Measurements from ENCODE around the gene ANXA5.
"Not testable (repeated sequence)": the region's sequence is repeated elsewhere in the genome, so short reads cannot be mapped to it uniquely, and the experiment has no call there.

ANXA5 gene

DNA sequence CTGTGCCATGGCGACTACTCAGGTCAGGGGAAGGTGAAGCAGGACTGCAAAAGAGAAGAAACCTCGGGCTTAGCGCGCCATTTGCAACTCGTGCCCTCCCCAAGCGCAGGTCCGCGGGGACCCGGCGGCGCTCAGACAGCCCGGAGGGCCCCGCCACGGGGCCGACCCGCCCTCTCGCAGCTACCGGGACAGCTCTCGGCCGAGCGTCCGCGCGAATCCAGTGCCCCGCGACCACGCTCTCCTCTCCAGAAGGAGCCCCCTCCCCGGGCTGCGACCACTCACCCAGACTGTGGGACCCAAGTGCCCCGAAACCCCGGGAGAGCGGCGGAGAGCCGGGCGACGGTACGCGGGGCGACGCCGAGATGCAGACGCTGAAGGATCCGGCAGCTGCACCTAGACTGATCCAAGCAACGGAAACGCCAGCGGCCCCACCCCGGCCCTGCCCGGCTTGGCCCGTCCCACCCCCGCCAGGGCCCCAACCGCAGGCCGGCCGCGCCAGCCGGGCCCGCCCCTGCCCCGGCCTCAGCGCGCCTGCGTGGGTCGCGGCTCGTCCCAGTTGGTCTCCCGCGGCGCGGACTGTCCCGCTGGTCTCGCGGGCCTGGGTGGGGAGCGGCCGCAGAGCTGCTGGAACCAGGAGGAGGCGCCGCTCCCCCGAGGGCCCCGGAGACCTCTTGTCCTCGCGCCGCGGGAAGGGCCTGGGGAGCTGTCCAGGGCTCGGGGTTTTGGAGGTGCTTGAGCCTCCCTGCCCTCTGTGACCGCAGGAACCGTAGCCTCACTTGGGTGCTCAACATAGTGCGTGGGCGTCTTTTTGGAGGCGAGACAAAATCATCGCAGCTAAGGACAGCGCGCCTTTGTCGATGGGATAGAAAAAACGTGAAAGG, at the start of gene ANXA5:
Gene ANXA5 (minus strand): TSS at position 400 of the 881 bp plus-strand sequence. CDS start 391 bp downstream, at position 9.
- no peak for DNase-seq

DNA sequence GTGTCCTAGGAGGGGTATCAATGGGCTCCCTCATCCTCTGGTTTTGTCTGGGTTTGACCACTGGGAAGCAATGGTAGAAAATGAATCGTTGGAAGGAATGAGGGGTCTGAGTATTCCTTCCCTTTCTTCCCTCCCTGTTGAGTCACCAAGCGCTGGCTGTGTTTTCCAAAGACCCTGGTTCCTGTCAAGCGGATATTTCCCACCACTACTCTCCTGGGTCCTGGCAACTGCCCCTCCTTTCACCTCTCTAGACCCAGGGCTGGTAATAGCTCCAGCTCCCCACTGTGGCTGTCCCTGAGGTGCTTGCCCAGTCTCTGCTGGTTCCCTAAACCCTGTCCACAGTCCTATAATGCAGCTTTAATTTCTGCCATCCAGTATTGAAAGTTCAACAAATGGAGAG, 46.0 kb upstream of the ANXA5 start:
- no peak for DNase-seq

DNA sequence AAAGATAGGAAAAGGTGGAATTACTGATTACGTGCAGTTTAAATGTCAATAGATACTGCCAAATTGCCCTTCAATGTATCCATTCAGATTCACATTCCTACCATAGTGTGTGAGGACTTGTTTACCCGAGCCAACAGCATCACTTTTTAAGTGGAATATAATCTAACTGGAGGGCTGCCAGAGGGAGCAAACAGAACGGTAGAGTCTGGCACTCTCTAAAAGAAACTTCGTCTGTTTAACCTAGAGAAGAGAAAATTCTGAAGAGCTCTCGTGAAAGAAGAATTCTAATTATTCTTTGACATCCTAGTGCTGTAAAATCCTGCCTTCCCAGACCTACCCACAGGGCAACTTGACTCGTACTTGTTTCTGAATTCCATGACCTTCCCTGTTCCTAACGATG, 45.0 kb upstream of the ANXA5 start:
- no peak for DNase-seq

DNA sequence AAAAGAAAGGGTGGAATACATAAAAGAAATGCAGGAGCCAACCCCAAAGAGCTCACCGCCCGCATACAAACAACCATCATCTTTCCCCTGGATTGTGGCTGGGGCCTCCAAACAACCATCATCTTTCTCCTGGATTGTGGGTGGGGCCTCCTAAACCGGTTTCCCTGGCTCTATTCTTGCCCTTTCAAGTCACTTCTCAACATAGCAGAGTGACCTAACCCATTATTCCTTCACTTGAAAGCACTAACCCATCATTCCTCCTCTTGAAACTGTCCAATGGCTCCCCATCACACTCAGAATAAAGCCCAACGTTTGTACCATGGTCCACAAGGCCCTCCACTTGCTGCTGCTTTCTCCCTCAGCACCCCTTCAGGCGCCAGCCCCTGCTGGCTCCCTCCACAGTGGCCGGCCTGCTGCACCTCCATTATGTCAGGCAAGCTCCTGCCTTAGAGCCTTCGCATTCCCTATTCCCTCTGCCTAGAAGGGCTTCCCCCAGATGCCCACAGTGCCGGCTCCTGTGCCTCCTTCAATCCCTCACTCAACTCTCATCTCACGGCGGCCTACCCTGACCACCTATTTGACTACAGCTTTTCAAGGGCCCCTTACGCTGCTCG, 44.1 kb upstream of the ANXA5 start:
- no peak for DNase-seq

DNA sequence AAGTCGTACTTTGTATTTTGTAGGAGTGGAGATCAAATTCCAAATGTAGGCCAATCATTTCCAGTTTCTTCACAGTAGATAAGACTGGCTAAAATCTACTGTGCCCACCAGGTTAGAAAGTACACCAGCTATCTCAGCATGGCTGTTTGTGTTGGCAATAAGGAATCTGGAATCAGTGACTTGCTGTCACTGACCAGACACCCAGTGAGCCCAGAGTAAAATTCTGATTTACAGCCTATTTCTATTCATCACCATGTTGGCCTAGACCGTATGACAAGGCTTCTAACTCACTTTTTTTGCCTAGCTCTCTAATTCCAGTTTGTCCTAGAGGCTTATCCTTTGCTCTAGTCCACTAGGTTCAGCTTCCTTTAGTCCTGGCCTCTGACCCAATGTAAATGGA, 42.8 kb upstream of the ANXA5 start:
- DNase-seq: no peak

DNA sequence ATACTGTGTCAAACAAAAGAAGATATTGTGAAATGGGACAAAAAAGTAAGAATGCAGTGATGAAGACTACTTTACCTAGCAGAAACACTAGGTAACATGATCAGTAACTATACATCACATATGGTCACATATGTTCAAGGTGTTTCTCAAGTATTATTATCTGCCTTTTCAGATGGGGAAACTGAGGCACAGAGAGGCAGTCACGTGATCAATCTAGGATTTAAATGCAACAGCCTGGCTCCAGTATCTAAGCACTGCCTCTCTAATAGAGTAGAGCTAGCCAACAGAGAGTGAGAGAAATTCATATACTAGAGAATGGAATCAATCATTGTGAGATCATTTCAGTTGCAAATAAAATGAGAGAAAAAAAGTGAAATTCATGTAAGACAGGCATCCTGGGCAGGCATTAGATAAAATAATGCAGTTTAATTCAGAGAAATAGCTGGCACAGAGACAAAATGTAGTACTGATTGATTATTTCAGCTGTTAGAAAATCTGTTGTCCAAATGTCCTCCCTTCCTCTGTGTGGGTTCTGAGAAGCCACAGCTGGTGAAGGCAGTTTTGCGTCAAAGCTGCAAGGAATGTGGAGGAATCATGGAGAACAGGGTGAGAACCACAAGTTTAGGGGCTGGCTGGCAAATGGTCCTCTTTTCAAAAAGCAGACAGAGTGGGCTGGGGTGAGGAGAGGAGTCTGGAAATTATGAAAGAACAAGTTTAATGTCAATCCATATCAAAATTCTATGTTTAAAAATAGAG, 42.2 kb upstream of the ANXA5 start:
- no peak for DNase-seq

DNA sequence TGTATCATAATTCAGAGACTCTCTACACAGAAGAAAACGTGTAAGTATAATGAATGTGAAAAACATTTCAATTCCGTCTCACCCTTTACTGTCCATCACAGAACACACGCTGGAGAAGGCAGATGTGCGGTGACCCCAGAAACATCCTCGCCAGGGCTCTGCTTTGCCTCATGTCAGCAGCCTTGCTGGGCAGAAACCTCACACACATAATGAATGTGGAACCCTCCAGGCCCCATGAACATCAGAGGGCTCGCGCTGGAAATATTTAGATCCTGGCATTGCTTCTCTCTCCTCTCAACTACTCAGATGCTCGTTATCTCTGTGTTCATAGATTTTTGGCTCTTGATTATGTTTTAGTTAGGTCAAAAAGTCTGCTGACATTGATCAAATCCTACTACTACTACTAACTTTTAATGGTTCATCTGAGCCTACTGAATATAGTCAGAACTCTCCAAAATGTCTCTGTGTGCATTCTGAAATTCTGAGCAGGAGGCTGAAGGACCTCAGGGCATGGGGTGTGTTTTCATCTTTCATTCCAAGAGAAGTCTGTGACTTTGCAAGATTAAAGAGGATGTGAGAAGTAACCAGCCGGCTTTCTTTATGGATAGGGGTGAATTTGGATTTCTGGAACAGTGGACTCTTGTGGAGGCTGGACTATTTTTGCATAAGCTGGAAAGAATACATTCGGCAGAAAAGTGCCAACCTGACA, 41.2 kb upstream of the ANXA5 start:
- no peak for DNase-seq

DNA sequence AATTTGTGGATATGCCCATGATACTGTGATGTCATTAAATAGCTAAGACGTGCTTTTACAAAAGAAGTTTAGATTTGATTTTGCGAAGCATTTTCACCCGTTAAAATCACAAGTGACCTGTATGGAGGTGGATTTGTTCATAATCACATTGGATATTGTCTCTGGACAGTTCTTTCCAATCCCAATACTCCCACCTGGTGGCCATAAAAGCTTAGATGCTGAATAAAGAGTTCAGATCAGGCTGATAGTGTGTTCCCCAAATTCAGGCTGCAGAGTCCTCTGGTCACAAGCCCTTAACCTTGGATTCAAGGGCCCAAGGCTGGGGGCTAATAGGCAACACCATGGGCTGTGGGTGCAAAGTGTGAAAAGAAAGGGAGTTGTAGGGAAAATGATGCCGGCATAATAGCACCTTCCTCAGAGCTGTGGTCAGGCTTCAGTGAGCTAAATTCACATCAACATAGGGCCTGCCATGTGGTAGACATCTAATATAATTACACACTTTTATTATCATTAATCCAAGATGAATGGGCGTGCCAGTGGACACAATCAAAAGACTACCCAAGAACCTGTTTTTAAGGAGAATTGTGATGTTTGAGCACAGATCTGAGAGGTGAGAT, 40.1 kb upstream of the ANXA5 start:
- no peak for DNase-seq

DNA sequence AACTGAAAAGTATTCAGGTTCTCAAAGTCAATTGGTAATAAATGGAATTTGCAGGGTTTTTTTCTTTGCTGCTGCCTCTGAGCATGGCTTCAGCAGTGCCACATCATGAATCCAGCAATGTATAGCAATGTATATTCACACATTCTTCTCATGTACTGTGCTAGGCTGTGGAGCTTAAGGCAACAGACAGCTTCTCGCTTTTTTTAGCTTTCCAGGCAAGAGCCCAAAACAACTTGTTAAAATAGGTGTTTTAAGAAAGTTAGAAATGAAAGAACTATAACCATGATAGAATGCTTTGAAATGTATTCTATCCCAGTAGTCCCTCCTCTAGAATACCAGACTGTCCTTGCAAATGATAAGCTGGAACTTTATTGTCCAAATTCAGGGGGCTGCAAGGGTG, 37.8 kb upstream of the ANXA5 start:
- DNase-seq: no peak

DNA sequence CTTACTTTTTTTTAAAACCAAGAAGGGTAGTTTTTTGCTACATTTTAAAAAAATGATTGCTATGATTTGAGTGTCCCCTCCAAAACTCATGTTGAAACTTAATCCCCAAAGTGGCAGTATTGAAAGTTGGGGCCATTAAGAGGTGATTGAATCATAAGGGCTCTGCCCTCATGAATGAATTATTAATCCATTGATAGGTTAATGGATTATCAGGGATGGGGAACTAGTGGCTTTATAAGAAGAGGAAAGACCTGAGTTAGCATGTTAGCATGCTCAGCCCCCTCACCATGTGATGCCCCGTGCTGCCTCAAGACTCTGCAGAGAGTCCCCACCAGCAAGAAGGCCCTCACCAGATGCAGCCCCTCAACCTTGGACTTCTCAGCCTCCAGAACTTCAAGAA, 37.2 kb upstream of the ANXA5 start:
- no peak for DNase-seq

DNA sequence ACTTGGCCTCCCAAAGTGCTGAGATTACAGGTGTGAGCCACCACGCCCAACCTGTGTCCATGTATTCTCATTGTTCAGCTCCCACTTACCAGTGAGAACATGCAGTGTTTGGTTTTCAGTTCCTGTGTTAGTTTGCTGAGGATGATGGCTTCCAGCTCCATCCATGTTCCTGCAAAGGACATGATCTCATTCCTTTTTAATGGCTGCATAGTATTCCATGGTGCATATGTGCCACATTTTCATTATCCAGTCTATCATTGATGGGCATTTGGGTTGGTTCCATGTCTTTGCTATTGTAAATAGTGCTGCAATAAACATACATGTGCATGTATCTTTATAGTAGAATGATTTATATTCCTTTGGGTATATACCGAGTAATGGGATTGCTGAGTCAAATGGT, 33.0 kb upstream of the ANXA5 start:
- DNase-seq: not testable (repeated sequence)

DNA sequence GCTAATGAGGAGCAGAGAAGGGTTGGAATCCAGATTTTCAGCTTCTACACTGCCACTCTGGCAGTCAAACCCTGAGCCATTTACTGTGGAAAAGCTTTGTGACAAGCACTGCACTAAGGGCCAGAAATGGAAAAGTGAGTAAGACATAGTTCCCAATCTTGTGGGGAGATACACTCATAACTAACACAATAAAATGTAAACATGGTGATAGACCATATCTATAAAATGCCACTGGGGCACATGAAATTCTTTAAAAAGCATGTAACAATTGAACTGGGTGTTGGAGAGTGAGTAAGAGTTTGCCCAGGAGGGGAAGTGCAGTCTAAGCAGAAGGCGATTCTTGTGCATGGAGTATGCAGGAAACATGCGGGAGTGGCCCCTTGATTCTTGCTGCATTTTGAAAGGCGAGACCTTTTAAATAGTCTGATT, 32.0 kb upstream of the ANXA5 start:
- DNase-seq: no peak

DNA sequence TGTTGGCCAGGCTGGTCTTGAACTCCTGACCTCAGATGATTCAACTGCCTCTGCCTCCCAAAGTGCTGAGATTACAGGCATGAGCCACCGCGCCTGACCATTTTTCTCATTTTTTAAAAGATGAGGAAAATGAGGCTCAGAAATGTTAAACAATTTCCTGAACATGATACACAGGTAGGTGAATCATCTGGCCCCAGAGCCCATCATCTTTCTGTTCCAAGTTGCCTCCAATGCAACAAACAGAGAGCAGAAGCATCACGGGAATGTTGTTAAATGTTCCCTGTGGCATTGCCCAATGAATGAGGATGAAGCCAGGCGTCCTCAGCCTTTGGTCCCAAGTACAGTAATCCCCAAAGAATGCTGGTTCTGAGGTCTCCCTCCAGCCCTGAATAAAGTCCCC, 31.3 kb upstream of the ANXA5 start:
- no peak for DNase-seq

DNA sequence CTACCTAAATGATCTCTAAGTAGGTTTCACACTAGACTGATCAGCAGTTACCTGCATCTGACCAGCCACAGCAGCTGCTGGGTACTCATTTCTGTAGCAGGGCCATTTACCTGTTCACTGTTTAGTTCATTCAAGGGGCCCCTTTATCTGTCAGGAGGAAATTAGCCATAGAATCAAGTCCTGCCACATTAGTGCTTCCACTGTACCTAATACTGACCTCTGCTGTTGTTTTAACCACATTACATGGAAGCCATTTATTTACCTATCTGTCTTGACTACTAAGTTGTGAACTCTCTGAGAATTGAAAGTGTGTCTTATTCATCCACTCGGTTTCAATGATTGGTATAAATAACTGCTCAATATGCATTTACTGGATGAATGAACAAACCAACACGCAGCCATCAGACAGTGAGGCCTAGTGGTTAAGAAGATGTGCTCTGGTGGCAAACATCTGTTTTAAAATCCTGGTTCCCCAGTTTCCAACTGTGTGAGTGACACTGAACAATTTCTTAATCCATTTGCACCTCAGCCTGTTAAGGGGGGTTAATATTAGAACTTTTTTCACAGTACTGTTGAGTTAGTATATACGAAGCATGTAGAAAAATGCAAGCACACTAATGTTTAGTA, 30.0 kb upstream of the ANXA5 start:
- DNase-seq: no peak

DNA sequence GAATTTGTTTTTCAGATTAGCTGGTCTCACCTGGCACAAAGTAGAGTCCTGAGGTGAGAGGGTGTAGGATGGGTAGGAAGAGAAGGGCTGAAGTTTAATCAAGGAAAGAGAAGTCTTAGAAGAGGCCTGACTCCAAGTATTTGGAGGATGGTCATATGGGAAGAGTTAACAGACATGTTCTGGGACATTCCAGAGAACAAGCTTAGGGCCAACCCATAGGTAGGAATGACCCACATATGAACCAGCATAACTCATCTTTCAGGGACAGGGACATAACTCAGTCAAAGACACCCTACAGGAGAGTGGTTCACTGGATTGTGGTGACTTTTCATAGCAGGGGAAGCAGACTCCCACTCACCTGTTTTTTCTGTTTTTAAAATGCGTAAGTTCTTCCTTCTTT, 27.9 kb upstream of the ANXA5 start:
- no peak for DNase-seq

DNA sequence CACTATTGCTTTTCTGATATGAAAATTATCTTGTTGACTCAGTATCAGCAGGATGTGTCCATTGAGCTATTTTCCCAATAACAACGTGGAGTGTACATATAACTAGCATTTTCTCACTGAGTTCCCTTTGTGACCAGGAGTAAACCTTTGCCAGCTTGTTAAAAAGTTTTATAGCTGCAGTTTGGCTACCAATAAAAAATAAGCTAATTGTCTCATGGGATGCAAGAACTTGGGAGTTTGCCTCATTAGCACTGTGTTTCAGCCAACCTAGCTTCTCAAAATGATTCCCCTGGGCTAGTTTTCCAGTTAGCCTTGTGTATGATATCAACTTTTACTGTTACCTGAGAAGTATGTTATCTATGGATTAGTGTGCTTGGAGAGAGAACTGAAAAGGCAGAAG, 24.9 kb upstream of the ANXA5 start:
- no peak for DNase-seq

DNA sequence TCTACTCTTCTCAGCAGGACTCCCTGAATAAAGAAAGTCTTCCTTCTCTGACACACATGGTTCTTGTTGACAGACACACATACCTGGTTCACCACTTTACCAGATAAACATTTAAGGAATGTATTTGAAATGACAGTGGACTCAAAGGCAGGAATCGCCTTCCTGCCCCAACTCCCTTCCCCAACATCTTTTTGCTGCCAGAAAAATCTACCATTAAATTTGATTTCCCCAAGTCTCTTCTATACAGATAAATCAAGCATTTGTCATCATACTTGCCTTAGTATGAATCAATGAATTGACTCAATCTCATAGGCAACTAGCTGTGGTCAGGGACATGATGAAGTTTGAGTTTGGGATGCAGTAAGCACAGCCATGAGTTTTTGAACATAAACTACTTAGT, 23.3 kb upstream of the ANXA5 start:
- DNase-seq: no peak

DNA sequence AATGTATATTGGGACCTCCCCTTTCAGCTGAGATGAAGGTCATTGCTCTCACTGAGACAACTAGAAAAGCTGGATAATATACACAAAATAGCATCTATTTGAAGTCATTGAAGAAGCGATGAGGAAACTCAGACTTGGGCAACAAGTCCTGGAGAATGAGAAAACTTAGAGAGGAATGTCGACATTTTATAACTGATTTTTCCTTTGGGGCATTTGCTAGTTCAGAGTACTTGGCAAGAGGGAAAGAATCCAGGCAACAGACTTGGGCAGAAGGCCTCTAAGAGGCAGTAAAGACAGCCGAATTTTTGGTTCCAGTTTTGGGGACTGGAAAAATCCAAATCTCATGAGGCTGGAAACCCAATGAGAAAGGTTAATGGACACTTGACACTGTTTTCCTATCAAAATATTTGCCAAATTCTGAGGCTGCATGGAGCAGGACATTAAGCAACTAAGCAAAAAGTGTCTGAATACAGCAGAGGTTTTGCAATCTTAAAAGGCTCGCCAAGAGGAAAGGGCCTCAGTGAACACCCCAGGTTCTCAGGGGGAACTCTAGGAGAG, 21.0 kb upstream of the ANXA5 start:
- DNase-seq: no peak

DNA sequence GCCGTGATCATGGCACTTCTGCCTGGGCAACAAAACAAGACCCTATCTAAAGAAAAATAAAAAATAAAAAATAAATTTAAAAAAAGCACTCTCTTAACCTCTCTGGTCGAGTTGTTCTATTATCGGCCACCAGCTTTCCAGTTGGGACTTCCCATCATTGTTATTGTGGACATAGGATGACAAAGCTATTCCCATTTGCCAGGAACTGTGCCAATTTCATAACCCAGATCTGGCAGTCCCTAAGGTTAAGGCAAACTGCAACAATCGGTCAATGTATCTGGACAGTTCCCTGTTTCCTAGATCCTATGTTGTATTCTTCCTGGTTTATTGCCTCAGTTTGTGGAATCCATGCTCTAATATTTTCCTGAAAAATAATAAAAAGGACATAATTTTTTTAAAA, 17.8 kb upstream of the ANXA5 start:
- DNase-seq: no peak

DNA sequence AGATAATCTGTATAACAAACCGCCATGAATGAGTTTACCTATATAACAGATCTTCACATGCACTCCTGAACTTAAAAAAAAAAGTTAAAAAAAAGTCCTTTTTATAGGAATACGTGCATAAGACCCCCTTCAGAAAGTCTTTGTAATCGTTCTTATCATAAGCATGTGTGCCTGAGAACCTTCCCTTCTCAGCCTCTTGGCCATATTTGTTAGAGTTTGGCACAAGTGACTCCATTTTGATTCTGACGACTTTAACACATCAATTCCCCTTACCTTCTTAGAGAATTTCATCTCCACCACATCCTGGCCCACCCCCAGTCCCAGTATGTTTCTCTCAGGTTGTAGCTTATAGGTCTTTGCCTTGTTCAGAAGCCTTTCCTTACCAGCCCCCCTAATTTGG, 16.0 kb upstream of the ANXA5 start:
- no peak for DNase-seq

DNA sequence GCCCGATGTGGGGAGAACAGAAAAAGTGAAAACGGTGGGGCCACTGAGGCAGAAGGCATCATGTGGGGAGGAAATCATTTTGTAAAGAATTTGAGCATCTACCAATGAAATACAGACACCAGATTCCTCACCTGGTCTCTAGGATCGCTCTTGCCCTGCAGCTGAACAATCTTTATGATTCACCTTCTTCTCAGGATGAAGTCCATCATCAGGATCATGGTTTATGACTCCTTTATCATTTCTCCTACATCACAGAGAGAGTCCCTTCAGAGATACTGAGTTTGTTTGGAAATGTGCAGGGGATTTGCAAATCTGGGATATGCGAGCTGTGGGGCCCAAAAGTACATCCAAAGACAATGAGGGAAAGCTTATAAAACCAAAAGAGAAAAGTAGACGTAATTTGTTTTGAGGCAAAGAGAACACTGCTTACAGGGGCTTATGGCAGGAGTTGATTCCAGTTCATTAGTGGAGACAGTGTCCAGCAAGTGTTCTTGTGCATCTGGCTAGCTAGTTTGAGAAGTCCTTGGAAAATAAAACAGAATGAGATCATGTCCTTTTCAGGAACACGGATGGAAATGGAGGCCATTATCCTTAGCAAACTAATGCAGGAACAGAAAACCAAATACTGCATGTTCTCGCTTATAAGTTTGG, 15.3 kb upstream of the ANXA5 start:
- DNase-seq: no peak

Measured in DMS79 (cell line).